ENCODE results near the gene SERGEF. TPM values are rescaled to one million over a fixed set of nuclear protein-coding genes. Genes with fewer than 3 reads are reported as not detected.

The SERGEF gene
- total RNA-seq, 1 donor from 2014 or later: 29.5 TPM

- DNase-seq (ENCODE audit: low read depth): peak; percentile 10
These were observed 199.3 kb downstream of the SERGEF start for GRCh38 chr11:17813391-17814059.

- DNase-seq (ENCODE audit: low read depth): no peak
These were observed 200.0 kb downstream of the SERGEF start for GRCh38 chr11:17812865-17813187.

- DNase-seq (ENCODE audit: low read depth): no peak
These were observed 200.6 kb downstream of the SERGEF start for GRCh38 chr11:17812091-17812864.

- no peak for DNase-seq (ENCODE audit: low read depth)
These were observed 201.5 kb downstream of the SERGEF start for GRCh38 chr11:17811352-17811751.

DNA sequence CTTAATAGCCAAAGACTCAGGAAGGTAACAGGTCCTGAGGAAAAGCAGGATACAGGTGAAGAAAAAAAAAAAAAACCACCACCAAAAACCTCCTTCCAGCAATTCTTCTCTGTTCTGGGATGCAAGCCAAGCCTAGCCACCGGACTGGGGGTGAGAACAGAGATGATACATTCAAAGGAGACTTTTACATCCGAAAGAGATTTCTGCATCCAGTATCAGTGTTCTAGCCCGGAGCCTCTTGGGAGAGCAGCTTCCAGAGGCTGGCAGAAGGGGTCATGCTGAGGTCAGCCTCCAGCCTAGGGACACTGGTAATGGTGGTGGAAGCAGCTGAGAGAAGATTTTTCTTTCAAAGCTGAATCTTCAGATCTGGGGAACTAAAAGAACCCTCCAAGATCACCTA is 202.1 kb downstream of the SERGEF start:
- DNase-seq (ENCODE audit: low read depth): peak; percentile 6

GRCh38 chr11:17810041-17810440 is 202.8 kb downstream of the SERGEF start:
- DNase-seq (ENCODE audit: low read depth): no peak

DNA sequence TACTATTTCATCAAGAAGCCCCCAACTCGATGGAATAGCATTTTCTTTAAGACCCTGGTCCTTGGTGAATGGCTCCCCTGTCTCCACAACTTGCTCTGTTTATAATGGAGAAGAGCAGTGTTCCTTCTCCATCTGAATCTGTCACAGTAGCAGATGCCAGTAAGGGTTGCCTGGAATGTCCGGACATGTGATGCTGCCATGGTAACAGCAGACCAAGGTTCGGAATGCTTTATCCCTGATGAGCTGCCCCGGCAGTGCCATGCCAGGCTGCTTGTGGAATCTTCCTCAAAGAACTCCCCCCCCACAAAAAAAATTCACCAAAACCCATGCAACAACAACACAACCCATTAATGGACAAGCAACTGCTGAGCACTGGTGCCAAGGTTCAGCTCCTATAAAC is 205.8 kb downstream of the SERGEF start:
- no peak for DNase-seq (ENCODE audit: low read depth)

DNA sequence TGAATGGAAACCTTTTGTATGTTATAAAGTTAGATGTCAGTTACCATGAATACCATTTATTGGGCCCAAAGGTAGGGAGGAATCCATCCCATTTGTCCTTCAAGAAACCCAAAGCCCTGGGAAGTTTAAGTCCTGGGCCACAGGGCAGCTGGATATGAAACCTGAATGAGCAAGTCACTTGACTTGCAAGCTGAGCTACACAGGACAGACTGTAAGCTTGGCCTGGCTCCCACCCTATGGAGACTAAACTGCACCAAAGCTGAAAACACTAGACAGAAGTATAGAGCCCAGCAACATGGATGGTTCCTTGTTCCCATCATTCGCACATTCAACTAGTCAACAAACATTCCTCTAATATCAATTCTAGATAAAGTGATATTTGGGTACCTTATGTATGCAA is 207.0 kb downstream of the SERGEF start:
- no peak for DNase-seq (ENCODE audit: low read depth)

GRCh38 chr11:17805043-17805442 is 207.8 kb downstream of the SERGEF start:
- no peak for DNase-seq (ENCODE audit: low read depth)

GRCh38 chr11:17803754-17804334 is 209.0 kb downstream of the SERGEF start:
- DNase-seq (ENCODE audit: low read depth): peak; percentile 42

- no peak for DNase-seq (ENCODE audit: low read depth)
These were observed 210.4 kb downstream of the SERGEF start for GRCh38 chr11:17802491-17802890.

GRCh38 chr11:17801166-17801565 is 211.7 kb downstream of the SERGEF start:
- no peak for DNase-seq (ENCODE audit: low read depth)

DNA sequence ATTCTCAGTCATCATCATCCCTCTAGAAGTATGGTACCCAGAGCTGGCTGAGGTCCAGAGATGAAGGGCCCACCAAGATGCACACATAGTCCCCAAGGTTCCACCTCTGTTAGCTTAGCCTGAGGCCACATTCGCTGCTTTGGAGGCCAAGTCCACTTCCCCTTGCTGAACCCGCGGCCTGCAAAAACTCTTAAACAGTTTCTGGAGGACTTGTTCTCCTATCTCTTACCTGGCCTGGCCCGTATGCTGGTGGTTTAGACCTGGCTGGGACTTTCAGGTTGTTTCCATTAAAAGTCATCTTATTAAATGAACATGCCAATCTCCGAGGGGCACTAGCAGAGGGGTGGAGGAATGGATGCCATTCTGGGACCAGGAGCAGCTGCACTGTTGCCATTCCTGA is 213.7 kb downstream of the SERGEF start:
- no peak for DNase-seq (ENCODE audit: low read depth)

GRCh38 chr11:17798716-17799115 is 214.1 kb downstream of the SERGEF start:
- DNase-seq (ENCODE audit: low read depth): no peak

- no peak for DNase-seq (ENCODE audit: low read depth)
These were observed 214.6 kb downstream of the SERGEF start for GRCh38 chr11:17798253-17798652.

GRCh38 chr11:17796154-17796553 is 216.7 kb downstream of the SERGEF start:
- DNase-seq (ENCODE audit: low read depth): no peak

- no peak for DNase-seq (ENCODE audit: low read depth)
These were observed 217.9 kb downstream of the SERGEF start for GRCh38 chr11:17794981-17795380.

GRCh38 chr11:17793642-17794170 is 219.1 kb downstream of the SERGEF start:
- no peak for DNase-seq (ENCODE audit: low read depth)

GRCh38 chr11:17792161-17792560 is 220.7 kb downstream of the SERGEF start:
- no peak for DNase-seq (ENCODE audit: low read depth)

DNA sequence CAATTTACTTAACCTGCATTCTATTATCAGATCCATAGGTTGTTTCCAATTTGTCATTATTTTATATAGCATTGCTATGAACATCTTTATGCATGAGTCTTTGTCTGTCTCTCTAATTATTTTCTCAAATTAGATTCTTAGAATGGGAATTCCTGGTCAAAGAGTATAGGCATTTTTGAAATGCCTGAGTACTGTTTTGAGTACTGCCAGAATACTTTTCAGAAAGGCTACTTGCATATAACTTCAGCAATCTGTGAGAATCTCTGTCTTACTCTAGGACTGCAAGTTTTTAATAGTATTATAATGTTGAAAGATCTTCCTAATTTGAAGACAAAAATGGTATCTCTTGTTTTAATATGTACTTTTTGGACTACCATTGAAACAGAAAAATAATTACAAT is 221.7 kb downstream of the SERGEF start:
- no peak for DNase-seq (ENCODE audit: low read depth)

DNA sequence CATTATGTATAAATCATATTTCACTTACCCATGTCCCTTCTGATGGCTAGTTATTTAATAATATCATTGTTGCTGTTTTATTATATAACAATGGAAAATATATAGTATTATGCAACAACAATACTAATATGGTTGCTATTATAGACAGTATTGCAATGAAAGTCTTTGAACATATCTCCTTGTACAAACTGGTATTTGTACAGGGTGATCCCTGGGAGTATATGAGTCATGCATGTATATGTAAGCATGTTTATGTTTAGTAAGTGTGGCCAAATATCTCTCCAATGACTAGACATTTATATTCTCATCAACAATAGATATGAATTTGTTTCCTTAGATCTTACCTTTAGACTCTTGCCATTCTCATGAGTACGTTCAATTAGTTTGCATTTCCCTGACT is 222.4 kb downstream of the SERGEF start:
- DNase-seq (ENCODE audit: low read depth): no peak

DNA sequence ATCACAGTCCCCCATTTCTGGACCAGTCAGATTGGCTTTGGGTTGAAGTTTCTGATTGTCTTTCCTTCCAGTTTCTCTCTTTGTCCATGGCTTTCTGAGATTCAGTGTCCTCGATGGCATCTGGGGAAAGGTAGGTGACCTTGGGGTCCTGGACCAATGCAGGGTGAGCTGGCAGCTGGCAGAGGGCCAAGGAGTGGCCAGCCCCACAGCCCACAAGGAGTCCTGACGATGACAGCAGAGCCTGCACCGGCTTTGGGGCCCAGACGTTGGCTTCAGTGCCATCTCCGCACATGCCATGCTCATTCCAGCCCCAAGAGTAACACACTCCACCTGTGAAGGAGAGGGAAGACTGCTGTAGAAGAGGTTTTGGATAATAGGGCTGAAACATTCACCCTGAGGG is 224.8 kb downstream of the SERGEF start:
- no peak for DNase-seq (ENCODE audit: low read depth)

Measured in renal cortical epithelial cell (primary cell).